HepG2 (cell line): ENCODE measurements around the gene GRAMD1A. TPM values are rescaled to one million over a fixed set of nuclear protein-coding genes. Genes with fewer than 3 reads are reported as not detected.

Experiments used
- ATAC-seq: fragments of 200-7000 bp; cut with Tn5 transposase; 3 replicates; pipeline ENCODE4 v1.9.1; 2020; ENCODE audit warnings: mild to moderate bottlenecking, moderate library complexity
- BruUV-seq: library from RNA; stranded (reverse); fragments of 400-500 nt; replicated peaks from 2 replicates; lab custom pipeline; 2021; lab: Mats Ljungman, UMichigan
- CTCF ChIA-PET: fragments of 300-600 bp; formaldehyde crosslinking; extraction: SDS; loops from one replicate; lab custom pipeline; 2021; ENCODE audit warnings: low total read pairs, inconsistent platforms, low intra/inter-chr PET ratio; lab: Yijun Ruan, JAX
- POLR2A ChIA-PET: fragments of 350-600 bp; sonication (Branson Sonifier 250); formaldehyde crosslinking; loops from one replicate; lab custom pipeline; 2020; ENCODE audit warnings: antibody characterized with exemption, inconsistent platforms; lab: Yijun Ruan, JAX
- DNase-seq: peaks from one replicate; pipeline ENCODE4 v3.0.0-alpha.2; 2015; ENCODE audit warnings: low spot score
- FAIRE-seq: peaks from 3 replicates; lab custom pipeline; 2011; peaks lifted over from hg19 to GRCh38; lab: Jason Lieb, UNC
- H2AFZ ChIP-seq: one replicate; pipeline ENCODE4 v1.6.1; 2011; ENCODE audit warnings: low read length, inconsistent platforms
- H3K27ac ChIP-seq: fragments of 300-600 bp; 3 replicates; pipeline ENCODE4 v1.8.0; 2011; ENCODE audit warnings: mixed run types, mild to moderate bottlenecking, mixed read lengths, low read length, inconsistent platforms; ENCODE audit not compliant: insufficient read depth; ENCODE audit errors: extremely low read length
- H3K27me3 ChIP-seq, 2 experiments: fragments of 200-600 bp in 1 of 2; 2 replicates in 1 of 2; 3 replicates in 1 of 2; pipeline versions ENCODE4 v1.6.0 to v1.8.0; 2011; ENCODE audit warnings: low read length in 2 of 2, mild to moderate bottlenecking in 2 of 2, moderate library complexity in 2 of 2, inconsistent platforms in 1 of 2; ENCODE audit not compliant: insufficient read depth in 2 of 2, control insufficient read depth in 1 of 2
- H3K36me3 ChIP-seq, 2 experiments: fragments of 200-600 bp in 1 of 2; replicated peaks in 1 of 2; 2 replicates in 1 of 2; 3 replicates in 1 of 2; pipeline versions ENCODE4 v1.5.1 to v1.8.0; 2011; ENCODE audit warnings: low read length in 2 of 2, inconsistent platforms in 1 of 2; ENCODE audit not compliant: insufficient read depth in 2 of 2, control insufficient read depth in 1 of 2
- H3K4me1 ChIP-seq: 2 replicates; pipeline ENCODE4 v1.5.1; 2012; ENCODE audit warnings: low read length, inconsistent platforms; ENCODE audit not compliant: insufficient read depth
- H3K4me2 ChIP-seq: 2 replicates; pipeline ENCODE4 v1.6.0; 2011; ENCODE audit warnings: low read depth, low read length, inconsistent platforms
- H3K4me3 ChIP-seq, 3 experiments: fragments of 200-600 bp in 1 of 3; sonication (generic), shearing (Covaris generic) in 1 of 3; replicated peaks in 1 of 3; 2 replicates each; pipeline ENCODE4 v1.5.1; 2011 to 2016; ENCODE audit warnings: low read length in 3 of 3, inconsistent platforms in 2 of 3, low read depth in 2 of 3, mild to moderate bottlenecking in 2 of 3, control low read depth in 1 of 3, mixed read lengths in 1 of 3; ENCODE audit not compliant: insufficient read depth in 1 of 3
- H3K79me2 ChIP-seq: one replicate; pipeline ENCODE4 v1.6.1; 2011; ENCODE audit warnings: low read length, inconsistent platforms; ENCODE audit not compliant: insufficient read depth
- H3K9ac ChIP-seq: 2 replicates; pipeline ENCODE4 v1.6.0; 2011; ENCODE audit warnings: mild to moderate bottlenecking, low read depth, low read length, inconsistent platforms; ENCODE audit not compliant: insufficient read depth
- H3K9me3 ChIP-seq: 2 replicates; pipeline ENCODE4 v1.5.1; 2012; ENCODE audit warnings: mild to moderate bottlenecking, low read length
- H4K20me1 ChIP-seq: 2 replicates; pipeline ENCODE4 v1.6.0; 2011; ENCODE audit warnings: inconsistent platforms, mild to moderate bottlenecking, low read length, moderate library complexity; ENCODE audit not compliant: insufficient read depth
- AGO2 ChIP-seq: fragments of 200-400 bp; formaldehyde crosslinking; optimal IDR thresholded peaks from 2 replicates; pipeline ENCODE3; 2017; ENCODE audit warnings: mild to moderate bottlenecking, low read depth, low read length, moderate library complexity
- HNRNPUL1 ChIP-seq: fragments of 200-400 bp; formaldehyde crosslinking; IDR thresholded peaks from 2 replicates; pipeline ENCODE4 v1.6.1; 2017; ENCODE audit warnings: low read depth, mild to moderate bottlenecking, low read length, moderate library complexity
- POLR2G ChIP-seq: fragments of 200-400 bp; formaldehyde crosslinking; IDR thresholded peaks from 2 replicates; pipeline ENCODE4 v1.6.1; 2018; ENCODE audit warnings: mild to moderate bottlenecking, low read depth, low read length, moderate library complexity
- ZMYM3 ChIP-seq: sonication (generic); formaldehyde crosslinking; IDR thresholded peaks from 2 replicates; pipeline ENCODE4 v1.5.1; 2020; ENCODE audit warnings: mild to moderate bottlenecking, missing genetic modification reagents
- WGBS: methylation state at CpG from one replicate; pipeline ENCODE4 v1.1.6; 2017; ENCODE audit warnings: low lambda C conversion rate; 5-methylcytosine and 5-hydroxymethylcytosine counted together
- in situ Hi-C: cut with HindIII; loops from 2 replicates; pipeline ENCODE4 v1.10.0; 2017; ENCODE audit warnings: low pct_unique_long_range_greater_than_20kb; ENCODE audit not compliant: extremely low pct_ligation_motif_present
- intact Hi-C: fragments of 100-400 bp; cut with micrococcal nuclease; formaldehyde crosslinking; loops from one replicate; pipeline ENCODE4 v1.10.0; 2022; ENCODE audit not compliant: unreplicated experiment
- polyA plus RNA-seq, 8 experiments: library from polyadenylated mRNA; depleted of rRNA in 3 of 8; stranded (reverse) in 7 of 8; unstranded in 1 of 8; fragments of >200 nt; fragmentation: Illumina TruSeq in 4 of 8; extraction: Trizol in 4 of 8; gene quantifications; 2 replicates each; pipeline versions ENCODE4 v1.2.1 to v1.2.3, GENCODE V29; 2011 to 2016; ENCODE audit warnings: low read depth in 4 of 8, missing spikeins in 1 of 8, mixed read lengths in 1 of 8; ENCODE audit not compliant: insufficient read depth in 1 of 8
- total RNA-seq, 5 experiments: library from RNA; depleted of rRNA; stranded (reverse); fragments of >200 nt; fragmentation: Illumina TruSeq; extraction: Trizol; gene quantifications; 2 replicates each; pipeline ENCODE4 v1.2.3, GENCODE V29; 2016; ENCODE audit warnings: low read depth in 1 of 5

Gene GRAMD1A
- total and polyA plus RNA-seq, 2 of the 13 experiments (the other 11 are each of a cell fraction or from before 2014, with no cell fraction given), result 14.7 to 181 TPM

GRCh38 chr19:35022460-35022859, 22.3 kb downstream of the GRAMD1A start:
- Histone ChIP-seq H3K4me1 (no peaks in the 10 kb centered on the region), H3K79me2 (no peaks in the 10 kb centered on the region), H3K4me3 (no peak overlapping the region), H3K4me2 (no peak overlapping the region), H3K36me3 (peaks cover 33 to 90% of the 10 kb centered on the region in 2 experiments), H2AFZ (no peak overlapping the region), H3K9ac (no peak overlapping the region), H3K27me3 (no peaks in the 10 kb centered on the region), H3K9me3 (no peaks in the 10 kb centered on the region), H3K27ac (no peak overlapping the region), H4K20me1 (0 out of 2 replicates have a peak, but pooled peaks cover 9% of the 10 kb centered on the region)
- ChIA-PET CTCF (no interaction called here), POLR2A (no interaction called here)
- in situ Hi-C loops, result no loop called here
- BruUV-seq, result no TSS peak
- intact Hi-C loops, result no loop called here
- DNase-seq (no peak), ATAC-seq (no peak), FAIRE-seq (no peak)
- TF ChIP-seq AGO2 (peak; percentile 6), ZMYM3 (CRISPR knock-in tag) (no peak), POLR2G (no peak)
- 94% methylated on average over 10 of the region's 14 CpGs for WGBS

- H3K4me3 ChIP-seq, result no peak overlapping the region
- DNase-seq, result no peak
- no peak for ATAC-seq
- H4K20me1 ChIP-seq, result 0 out of 2 replicates have a peak, but pooled peaks cover 9% of the 10 kb centered on the region
- H2AFZ ChIP-seq, result no peak overlapping the region
- no peaks in the 10 kb centered on the region for H3K9me3 ChIP-seq
- no TSS peak for BruUV-seq
- POLR2A ChIA-PET, result no interaction called here
- peaks cover 6% of the 10 kb centered on the region for H3K4me1 ChIP-seq
- H3K27ac ChIP-seq, result no peak overlapping the region
- 94% methylated on average over 10 of the region's 19 CpGs for WGBS
- H3K4me2 ChIP-seq, result no peak overlapping the region
- TF ChIP-seq HNRNPUL1 (no peak), AGO2 (peak; percentile 55)
- TF ChIP-seq, all 625 proteins: peak for 1
- H3K9ac ChIP-seq, result no peak overlapping the region
- CTCF ChIA-PET, result no interaction called here
- intact Hi-C loops, result no loop called here
- no peak for FAIRE-seq
- H3K27me3 ChIP-seq, result no peaks in the 10 kb centered on the region
- H3K36me3 ChIP-seq, result peaks cover 34 to 85% of the 10 kb centered on the region in 2 experiments
- H3K79me2 ChIP-seq, result no peaks in the 10 kb centered on the region
- in situ Hi-C loops, result no loop called here
These were observed 23.3 kb downstream of the GRAMD1A start for GRCh38 chr19:35023428-35023827.
